Kidney (tissue), 14 donors: ENCODE measurements around the gene MACROD2. TPM values are rescaled to one million over a fixed set of nuclear protein-coding genes. Genes with fewer than 3 reads are reported as not detected.

ENCODE experiments used
- DNase-seq, 5 donors: peaks; one replicate each; pipeline ENCODE4 v3.0.0-alpha.2; 2013 to 2020
- FAIRE-seq: peaks from 2 replicates; lab custom pipeline; 2012; peaks lifted over from hg19 to GRCh38; lab: Jason Lieb, UNC
- H3K27ac ChIP-seq, 2 donors: one replicate each; pipeline ENCODE4 v1.7.0; 2013; ENCODE audit warnings: low read depth in 2 of 2, low read length in 2 of 2, inconsistent platforms in 1 of 2
- H3K27me3 ChIP-seq: one replicate; pipeline ENCODE4 v1.7.1; 2013; ENCODE audit warnings: low read length, inconsistent platforms; ENCODE audit not compliant: control insufficient read depth, insufficient read depth
- H3K36me3 ChIP-seq, 3 donors: one replicate each; pipeline versions ENCODE4 v1.7.0 to v1.7.1; 2013; ENCODE audit warnings: low read length in 3 of 3, control low read depth in 1 of 3, inconsistent platforms in 1 of 3; ENCODE audit not compliant: insufficient read depth in 3 of 3, control insufficient read depth in 2 of 3
- H3K4me1 ChIP-seq, 3 donors: one replicate each; pipeline versions ENCODE4 v1.7.0 to v1.7.1; 2013; ENCODE audit warnings: low read length in 3 of 3, inconsistent platforms in 1 of 3, low read depth in 1 of 3; ENCODE audit not compliant: control insufficient read depth in 2 of 3, insufficient read depth in 2 of 3
- H3K4me3 ChIP-seq, 3 donors: one replicate each; pipeline versions ENCODE4 v1.7.0 to v1.8.1; 2013; ENCODE audit warnings: low read length in 3 of 3, control low read depth in 1 of 3, inconsistent platforms in 1 of 3
- H3K9ac ChIP-seq, 3 donors: one replicate each; pipeline versions ENCODE4 v1.7.0 to v1.7.1; 2013; ENCODE audit warnings: low read length in 3 of 3, control low read depth in 1 of 3, inconsistent platforms in 1 of 3
- H3K9me3 ChIP-seq, 3 donors: one replicate each; pipeline versions ENCODE4 v1.7.0 to v1.7.1; 2013; ENCODE audit warnings: low read length in 3 of 3, control low read depth in 1 of 3, inconsistent platforms in 1 of 3; ENCODE audit not compliant: control insufficient read depth in 2 of 3, insufficient read depth in 1 of 3
- intact Hi-C: fragments of 100-400 bp; cut with DNase I; formaldehyde crosslinking; loops from one replicate; pipeline ENCODE4 v1.11.1; 2022
- polyA plus RNA-seq: library from polyadenylated mRNA; stranded (reverse); fragments of 350-450 nt; fragmentation: Illumina TruSeq; extraction: RNeasy Lipid Tissue Mini Kit (QIAGEN cat#74804); gene quantifications from one replicate; pipeline ENCODE4 v1.2.3, GENCODE V29; 2014; ENCODE audit warnings: low read depth, low replicate concordance; ENCODE audit not compliant: insufficient read depth
- total RNA-seq: library from RNA; stranded (reverse); fragmentation: NEBNext Ultra II Directional; extraction: Animal tissue kit (Norgen Biotek cat#: 25700); gene quantifications from one replicate; pipeline ENCODE4 v1.2.1, GENCODE V29; 2021
- TF ChIP-seq, protein P1 (sequence below): IDR thresholded peaks from 3 replicates; pipeline ENCODE4 v1.5.1; 2012; ENCODE audit warnings: mild to moderate bottlenecking, moderate library complexity, borderline replicate concordance; ENCODE audit not compliant: insufficient read depth; ENCODE audit errors: extremely low read depth
- donor health status: control.
- donor health status: control.
- donor health status: control.
- donor health status: control.
- donor health status: control.
- donor health status: DM: yes; HTN: yes; CAD: no.
- donor health status: Normal renal cell carcinoma (clear cell type).

MACROD2 gene
- total and polyA plus RNA-seq, 2 donors from 2014 or later = 3.0 to 10.0 TPM

DNA sequence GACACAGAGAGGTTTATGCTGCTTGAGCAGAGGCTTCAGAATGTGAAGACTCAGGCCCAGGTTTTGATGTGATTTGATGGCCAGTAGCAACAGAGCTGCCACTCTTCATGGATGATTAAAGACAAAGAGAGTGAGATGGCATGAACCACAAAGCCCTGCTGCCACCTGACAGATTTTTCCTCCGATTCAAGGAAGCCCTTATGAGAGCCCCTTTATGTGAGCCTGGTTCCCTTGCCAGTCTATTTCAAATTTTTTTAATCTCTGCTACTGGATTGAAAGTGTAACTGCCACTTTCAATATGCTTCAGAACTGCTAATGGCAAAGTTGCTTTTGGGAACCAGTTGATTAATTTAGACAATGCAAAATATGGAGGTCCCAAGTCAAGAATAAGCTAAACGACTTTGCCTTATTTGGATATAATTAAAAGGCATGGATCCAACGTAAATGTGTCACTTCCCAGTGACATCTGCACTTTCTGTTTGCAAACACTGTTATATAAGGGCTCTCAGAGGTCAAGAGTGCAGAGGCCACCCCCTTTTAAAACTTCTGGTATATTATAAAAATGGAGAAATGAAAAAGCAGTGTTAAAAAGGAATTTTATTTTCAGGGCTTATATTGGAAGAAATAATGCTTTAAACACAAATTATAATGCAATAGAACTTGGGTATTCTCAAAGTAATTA is 581.0 kb downstream of the MACROD2 start:
- no peak overlapping the region for H3K27ac ChIP-seq
- H3K9me3 ChIP-seq = no peaks in the 10 kb centered on the region
- no peak for DNase-seq
- FAIRE-seq = no peak
- no peak overlapping the region for H3K9ac ChIP-seq
- H3K36me3 ChIP-seq = no peaks in the 10 kb centered on the region
- H3K4me1 ChIP-seq = no peaks in the 10 kb centered on the region
- no peak overlapping the region for H3K4me3 ChIP-seq
- no peaks in the 10 kb centered on the region for H3K27me3 ChIP-seq
- TF ChIP-seq, protein P1, sequence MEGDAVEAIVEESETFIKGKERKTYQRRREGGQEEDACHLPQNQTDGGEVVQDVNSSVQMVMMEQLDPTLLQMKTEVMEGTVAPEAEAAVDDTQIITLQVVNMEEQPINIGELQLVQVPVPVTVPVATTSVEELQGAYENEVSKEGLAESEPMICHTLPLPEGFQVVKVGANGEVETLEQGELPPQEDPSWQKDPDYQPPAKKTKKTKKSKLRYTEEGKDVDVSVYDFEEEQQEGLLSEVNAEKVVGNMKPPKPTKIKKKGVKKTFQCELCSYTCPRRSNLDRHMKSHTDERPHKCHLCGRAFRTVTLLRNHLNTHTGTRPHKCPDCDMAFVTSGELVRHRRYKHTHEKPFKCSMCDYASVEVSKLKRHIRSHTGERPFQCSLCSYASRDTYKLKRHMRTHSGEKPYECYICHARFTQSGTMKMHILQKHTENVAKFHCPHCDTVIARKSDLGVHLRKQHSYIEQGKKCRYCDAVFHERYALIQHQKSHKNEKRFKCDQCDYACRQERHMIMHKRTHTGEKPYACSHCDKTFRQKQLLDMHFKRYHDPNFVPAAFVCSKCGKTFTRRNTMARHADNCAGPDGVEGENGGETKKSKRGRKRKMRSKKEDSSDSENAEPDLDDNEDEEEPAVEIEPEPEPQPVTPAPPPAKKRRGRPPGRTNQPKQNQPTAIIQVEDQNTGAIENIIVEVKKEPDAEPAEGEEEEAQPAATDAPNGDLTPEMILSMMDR = no peak
- intact Hi-C loops = no loop called here

DNA sequence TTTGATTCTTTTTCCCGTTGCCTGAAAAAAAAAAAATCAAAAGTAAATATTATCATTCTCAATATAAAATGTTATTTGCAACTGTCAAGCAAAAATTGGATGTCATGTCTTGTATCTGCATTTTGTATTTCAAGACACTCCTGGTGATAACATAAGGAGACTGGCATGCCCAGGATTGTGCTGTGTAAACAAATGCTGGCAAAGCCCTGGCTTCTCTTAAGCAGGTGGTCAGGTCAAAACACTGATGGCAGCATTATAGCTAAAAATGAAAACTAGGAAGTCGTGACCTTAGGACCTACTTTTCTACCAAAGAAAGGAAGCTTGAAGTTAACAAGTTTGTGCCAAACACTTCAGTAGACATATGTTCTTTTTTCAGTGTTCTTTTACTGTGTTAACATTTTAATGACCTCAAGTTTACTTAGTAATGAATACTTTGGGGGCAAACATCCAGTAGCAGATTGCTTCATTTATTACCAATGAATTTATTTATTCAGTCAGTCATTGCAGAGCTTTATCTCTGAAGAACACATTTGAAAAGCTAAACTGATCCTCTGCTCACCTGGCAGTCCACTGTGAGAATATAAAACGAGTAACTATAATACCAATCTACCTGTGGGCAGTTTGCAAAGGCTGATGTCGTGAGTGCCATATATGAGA is 585.2 kb downstream of the MACROD2 start:
- Histone ChIP-seq H3K27me3 (no peaks in the 10 kb centered on the region), H3K27ac (no peak overlapping the region), H3K4me1 (no peaks in the 10 kb centered on the region), H3K9me3 (no peaks in the 10 kb centered on the region), H3K4me3 (no peak overlapping the region), H3K36me3 (no peaks in the 10 kb centered on the region), H3K9ac (no peak overlapping the region)
- DNase-seq (peak in 2 of 5 donors; percentile 24 to 34), FAIRE-seq (no peak)
- intact Hi-C loops = no loop called here
- TF ChIP-seq, protein P1 = no peak

DNA sequence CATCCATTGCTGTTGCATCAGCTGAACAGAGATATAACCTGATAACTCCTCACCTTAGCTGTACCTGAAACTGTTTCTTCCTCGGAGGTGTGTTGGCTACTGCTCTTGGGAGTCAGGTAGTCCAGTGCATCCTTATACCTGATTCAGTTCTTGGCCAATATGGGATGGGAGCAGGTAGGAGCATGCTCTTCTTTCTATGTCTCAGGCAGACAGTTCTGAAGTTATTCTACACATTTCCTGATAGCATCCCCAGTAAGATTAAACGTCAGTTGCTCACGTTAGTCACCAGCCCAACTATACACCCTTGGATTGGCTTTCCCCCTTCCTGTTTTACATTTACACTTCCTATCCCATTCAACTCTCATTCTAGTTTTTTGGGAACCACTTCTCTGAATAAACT is 586.4 kb downstream of the MACROD2 start:
- Histone ChIP-seq H3K27me3 (no peaks in the 10 kb centered on the region), H3K36me3 (no peaks in the 10 kb centered on the region), H3K27ac (no peak overlapping the region), H3K9ac (no peak overlapping the region), H3K4me3 (no peak overlapping the region), H3K9me3 (no peaks in the 10 kb centered on the region), H3K4me1 (no peaks in the 10 kb centered on the region)
- DNase-seq = no peak
- TF ChIP-seq, protein P1 = no peak
- FAIRE-seq = no peak
- intact Hi-C loops = no loop called here
